Neutrophil (primary cell): ENCODE measurements around the gene FAM222A.
A peak's percentile ranks its signal among the peaks of the same experiment; 100 is the strongest.

Experiments
- H3K27ac ChIP-seq: fragments of 200-600 bp; sonication (generic); 2 replicates; pipeline ENCODE4 v1.5.1; 2016; ENCODE audit warnings: mild to moderate bottlenecking, moderate library complexity
- H3K27me3 ChIP-seq: fragments of 200-600 bp; sonication (generic); 2 replicates; pipeline ENCODE4 v1.6.0; 2016; ENCODE audit warnings: mild to moderate bottlenecking
- H3K36me3 ChIP-seq: fragments of 200-600 bp; sonication (generic); 2 replicates; pipeline ENCODE4 v1.5.1; 2017
- H3K4me1 ChIP-seq, 2 experiments: fragments of 200-600 bp in 1 of 2; sonication (generic) in 1 of 2; 1 replicate in 1 of 2; 2 replicates in 1 of 2; pipeline versions ENCODE4 v1.5.1 to v1.6.1; 2013 to 2016; ENCODE audit warnings: low read depth in 1 of 2, low read length in 1 of 2, mild to moderate bottlenecking in 1 of 2, moderate library complexity in 1 of 2; ENCODE audit not compliant: control insufficient read depth in 1 of 2, insufficient read depth in 1 of 2
- H3K4me3 ChIP-seq, 2 experiments: fragments of 200-600 bp in 1 of 2; sonication (generic) in 1 of 2; 1 replicate in 1 of 2; 2 replicates in 1 of 2; pipeline ENCODE4 v1.5.1; 2013 to 2016; ENCODE audit warnings: low read depth in 1 of 2, low read length in 1 of 2, mild to moderate bottlenecking in 1 of 2, moderate library complexity in 1 of 2
- H3K9me3 ChIP-seq: fragments of 200-600 bp; sonication (generic); 2 replicates; pipeline ENCODE4 v1.5.1; 2016
- CTCF ChIP-seq: fragments of 200-600 bp; sonication (generic); IDR thresholded peaks from 2 replicates; pipeline ENCODE4 v1.5.1; 2016; ENCODE audit warnings: antibody characterized with exemption

FAM222A gene

GRCh38 chr12:109771746-109772621 is 58.4 kb downstream of the FAM222A start:
- TF ChIP-seq CTCF = no peak
- Histone ChIP-seq H3K27ac (no peak overlapping the region), H3K4me1 (no peaks in the 10 kb centered on the region), H3K4me3 (no peak overlapping the region), H3K36me3 (no peaks in the 10 kb centered on the region), H3K9me3 (no peaks in the 10 kb centered on the region), H3K27me3 (peaks cover 15% of the 10 kb centered on the region)

DNA sequence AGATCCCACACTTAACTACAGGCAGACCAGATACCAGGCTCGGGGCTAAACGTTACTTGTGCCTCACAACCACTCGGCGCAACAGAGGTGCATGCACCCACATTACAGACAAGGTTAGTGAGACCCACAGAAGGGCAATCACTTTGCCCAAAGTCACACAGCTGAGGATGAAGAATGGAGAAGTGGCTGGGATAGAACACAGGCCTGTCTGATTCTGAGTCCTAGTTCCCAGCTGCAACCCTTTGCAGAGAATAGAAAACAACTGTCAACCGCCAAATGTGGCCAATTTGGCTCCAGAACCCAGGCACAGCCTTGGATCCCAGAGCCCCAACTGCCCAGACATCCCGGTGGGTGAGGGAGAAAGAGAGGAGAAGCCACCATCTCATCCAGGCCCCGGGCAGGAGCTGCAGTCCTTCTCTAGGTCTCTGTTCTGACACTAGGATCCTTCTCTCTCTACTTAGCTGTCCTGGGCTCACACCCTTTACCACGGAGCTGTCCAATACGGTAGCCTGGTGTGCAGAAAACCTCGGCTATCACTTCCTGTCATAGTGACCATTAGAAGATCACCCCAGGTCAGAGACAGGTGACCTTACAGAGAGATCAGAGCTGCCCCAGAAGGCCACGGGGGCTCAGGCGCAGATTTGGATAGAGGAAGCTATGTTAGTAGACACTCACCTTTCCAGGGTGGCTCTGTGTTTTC is 59.1 kb downstream of the FAM222A start:
- no peak overlapping the region for H3K27ac ChIP-seq
- TF ChIP-seq CTCF = no peak
- peaks cover 22% of the 10 kb centered on the region for H3K27me3 ChIP-seq
- no peak overlapping the region for H3K4me3 ChIP-seq
- no peaks in the 10 kb centered on the region for H3K4me1 ChIP-seq
- H3K36me3 ChIP-seq = no peaks in the 10 kb centered on the region
- H3K9me3 ChIP-seq = no peaks in the 10 kb centered on the region

DNA sequence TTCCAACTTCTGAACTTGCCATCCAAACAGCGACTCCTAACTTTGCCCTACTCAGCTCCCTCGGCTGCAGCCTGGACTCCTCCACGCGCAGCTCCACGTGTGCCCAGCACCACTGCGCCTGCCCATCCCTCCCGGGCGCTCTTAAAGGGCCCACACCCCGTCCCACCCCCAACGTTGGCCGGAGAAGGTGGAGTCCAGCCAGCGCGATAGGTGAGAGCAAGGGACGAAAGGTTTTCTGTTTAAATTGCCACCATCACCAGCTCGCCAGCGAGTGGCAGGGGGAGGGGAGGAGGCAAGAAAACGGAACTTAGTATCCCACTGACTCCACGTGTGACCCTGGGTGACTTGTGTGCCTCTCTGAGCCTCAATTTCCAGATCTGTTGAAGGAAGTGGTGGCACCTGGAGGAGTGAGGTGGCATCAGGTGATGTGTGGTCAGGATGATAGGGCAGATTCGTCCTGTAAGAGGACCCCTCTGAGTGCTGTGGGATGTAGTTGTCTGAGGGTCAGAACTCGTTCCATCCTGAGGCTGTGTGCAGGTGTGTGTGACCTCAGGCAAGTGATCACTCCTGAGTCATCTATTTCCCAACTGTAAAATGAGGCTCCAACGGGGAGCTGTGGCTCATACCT is 59.9 kb downstream of the FAM222A start:
- Histone ChIP-seq H3K9me3 (no peaks in the 10 kb centered on the region), H3K27me3 (peaks cover 24% of the 10 kb centered on the region), H3K4me1 (no peaks in the 10 kb centered on the region), H3K27ac (no peak overlapping the region), H3K4me3 (no peak overlapping the region), H3K36me3 (no peaks in the 10 kb centered on the region)
- TF ChIP-seq CTCF = no peak

DNA sequence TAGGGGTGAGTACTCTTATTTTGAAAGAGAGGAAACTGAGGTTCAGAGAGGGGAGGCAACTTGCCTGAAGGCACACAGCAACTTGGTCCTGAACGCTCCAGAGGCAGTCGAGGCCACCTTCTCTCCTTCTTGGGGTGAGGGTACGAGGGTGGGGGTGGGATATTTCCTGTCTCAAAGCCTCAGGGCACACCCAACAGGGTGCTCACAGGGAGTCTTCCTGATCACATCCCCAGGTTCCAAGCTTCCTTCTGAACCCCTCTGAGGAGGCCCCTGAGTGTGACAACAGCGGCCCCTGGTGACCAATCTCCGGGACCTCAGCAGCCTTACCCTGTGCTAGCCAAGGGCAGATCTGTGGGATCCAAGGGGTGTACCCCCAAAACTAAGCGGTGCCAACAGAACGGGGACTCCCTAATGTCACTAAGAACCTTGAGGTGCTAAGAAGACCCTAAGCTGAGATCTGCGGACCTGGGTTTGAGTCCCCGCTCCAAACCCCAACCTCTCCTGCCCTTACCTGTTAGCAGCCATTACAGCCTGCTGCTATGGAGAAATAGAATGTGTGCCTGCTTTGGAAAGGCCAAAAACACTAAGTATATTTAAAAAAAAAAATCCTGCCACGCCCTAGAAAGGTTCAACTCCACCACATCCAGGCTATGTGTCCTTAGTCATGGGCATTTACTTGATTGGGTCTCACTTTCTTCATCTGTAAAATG is 61.7 kb downstream of the FAM222A start:
- H3K27ac ChIP-seq = no peak overlapping the region
- H3K9me3 ChIP-seq = no peaks in the 10 kb centered on the region
- no peaks in the 10 kb centered on the region for H3K4me1 ChIP-seq
- H3K36me3 ChIP-seq = no peaks in the 10 kb centered on the region
- H3K4me3 ChIP-seq = no peak overlapping the region
- TF ChIP-seq CTCF = peak; percentile 22
- peaks cover 24% of the 10 kb centered on the region for H3K27me3 ChIP-seq

DNA sequence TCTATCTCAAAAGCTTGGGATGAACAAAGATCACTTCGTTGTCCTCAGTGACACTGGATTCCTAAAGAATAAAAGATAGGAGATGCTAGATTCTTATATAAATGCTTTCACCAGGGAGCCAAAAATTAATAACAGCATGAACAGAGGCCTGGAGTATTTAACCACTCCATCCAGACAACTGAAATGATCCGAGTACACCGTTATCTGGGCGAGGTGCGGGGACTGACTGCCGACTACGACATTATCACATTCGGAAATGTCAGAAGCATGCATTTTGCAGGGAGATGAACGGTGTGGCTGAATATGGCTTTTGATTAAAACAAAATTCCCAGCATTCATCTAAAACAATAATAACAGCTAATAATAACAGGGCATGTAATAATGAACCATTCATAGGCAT is 63.0 kb downstream of the FAM222A start:
- no peak for TF ChIP-seq CTCF
- Histone ChIP-seq H3K36me3 (no peaks in the 10 kb centered on the region), H3K27me3 (peaks cover 24% of the 10 kb centered on the region), H3K4me3 (no peak overlapping the region), H3K27ac (no peak overlapping the region), H3K4me1 (no peaks in the 10 kb centered on the region), H3K9me3 (no peaks in the 10 kb centered on the region)
